Suprapubic skin (tissue), 4 donors: ENCODE data around the gene ABCA7. TPM values are rescaled to one million over a fixed set of nuclear protein-coding genes. Genes with fewer than 3 reads are reported as not detected.
A peak's percentile ranks its signal among the peaks of the same experiment; 100 is the strongest.

Experiments used
- DNase-seq, 2 donors: peaks; one replicate each; pipeline ENCODE4 v3.0.0-alpha.2; 2019; ENCODE audit warnings: low spot score in 2 of 2
- H3K27ac ChIP-seq: fragments of 200-600 bp; sonication (generic); one replicate; pipeline ENCODE4 v1.5.1; 2019
- H3K27me3 ChIP-seq: fragments of 200-600 bp; sonication (generic); one replicate; pipeline ENCODE4 v1.5.1; 2019
- H3K36me3 ChIP-seq: fragments of 200-600 bp; sonication (generic); one replicate; pipeline ENCODE4 v1.5.1; 2019
- H3K4me1 ChIP-seq: fragments of 200-600 bp; sonication (generic); one replicate; pipeline ENCODE4 v1.5.1; 2019
- H3K4me3 ChIP-seq: fragments of 200-600 bp; sonication (generic); one replicate; pipeline ENCODE4 v1.5.1; 2019; ENCODE audit warnings: mild to moderate bottlenecking
- H3K9me3 ChIP-seq: fragments of 200-600 bp; sonication (generic); one replicate; pipeline ENCODE4 v1.5.1; 2019
- EP300 ChIP-seq: sonication (generic); formaldehyde crosslinking; IDR thresholded peaks from one replicate; pipeline ENCODE4 v1.6.1; 2017; ENCODE audit warnings: antibody characterized with exemption
- POLR2A ChIP-seq, 2 donors: fragments of 450-650 bp; IDR thresholded peaks; one replicate each; pipeline ENCODE4 v1.6.1; 2017; ENCODE audit warnings: antibody characterized with exemption in 2 of 2, mild to moderate bottlenecking in 2 of 2, moderate library complexity in 2 of 2
- POLR2AphosphoS5 ChIP-seq, 3 donors: sonication (generic); formaldehyde crosslinking; IDR thresholded peaks; one replicate each; pipeline ENCODE4 v1.6.1; 2017; ENCODE audit warnings: antibody characterized with exemption in 3 of 3
- WGBS: methylation state at CpG from one replicate; pipeline ENCODE4 v1.1.5; 2018; 5-methylcytosine and 5-hydroxymethylcytosine counted together
- total RNA-seq, 4 donors: library from RNA; depleted of rRNA; stranded (reverse); fragments of >200 nt; gene quantifications; one replicate each; pipeline ENCODE4 v1.1.0, GENCODE V29; 2016
- TF ChIP-seq, protein P1 (sequence below), 2 donors: fragments of 200-600 bp in 1 of 2; fragments of 450-650 bp in 1 of 2; sonication (generic) in 1 of 2; IDR thresholded peaks; one replicate each; pipeline ENCODE4 v1.5.1; 2016 to 2019; ENCODE audit warnings: antibody characterized with exemption in 2 of 2, mild to moderate bottlenecking in 1 of 2, moderate library complexity in 1 of 2

ABCA7 gene
- total RNA-seq, 4 donors from 2014 or later: 29.8 to 97.6 (median 47.5) TPM

DNA sequence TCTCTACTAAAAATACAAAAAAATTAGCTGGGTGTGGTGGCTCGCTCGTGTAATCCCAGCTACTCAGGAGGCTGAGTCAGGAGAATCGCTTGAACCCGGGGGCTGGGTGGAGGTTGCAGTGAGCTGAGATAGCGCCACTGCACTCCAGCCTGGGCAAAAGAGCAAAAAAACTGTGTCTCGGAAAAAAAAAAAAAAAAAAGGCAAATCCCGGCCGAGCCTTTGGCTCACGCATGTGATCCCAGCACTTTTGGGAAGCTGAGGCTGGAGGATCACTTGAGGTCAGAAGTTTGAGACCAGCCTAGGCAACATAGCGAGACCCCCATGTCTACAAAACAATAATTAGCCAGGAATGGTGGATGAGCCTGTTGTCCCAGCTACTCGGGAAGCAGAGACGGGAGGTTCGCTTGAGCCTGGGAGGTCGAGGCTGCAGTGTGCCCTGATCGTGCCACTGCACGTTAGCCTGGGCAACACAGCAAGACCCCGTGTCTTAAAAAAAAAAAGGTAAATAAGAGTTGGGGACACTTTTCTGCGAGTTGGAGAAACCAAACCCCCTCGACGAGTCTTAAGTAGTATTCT, 63.3 kb downstream of the ABCA7 start:
- DNase-seq: no peak
- Histone ChIP-seq H3K27me3 (no peaks in the 10 kb centered on the region), H3K36me3 (peaks cover 25% of the 10 kb centered on the region), H3K9me3 (no peaks in the 10 kb centered on the region), H3K4me3 (peak overlapping the region; percentile 93), H3K27ac (peak overlapping the region; percentile 100), H3K4me1 (peaks cover 84% of the 10 kb centered on the region)
- TF ChIP-seq POLR2A (IDR thresholded peaks at IDR 0.05): peak in 1 of 2 donors; percentile 65
- no peak for TF ChIP-seq EP300
- 23% methylated on average over 20 of the region's 20 CpGs for WGBS

DNA sequence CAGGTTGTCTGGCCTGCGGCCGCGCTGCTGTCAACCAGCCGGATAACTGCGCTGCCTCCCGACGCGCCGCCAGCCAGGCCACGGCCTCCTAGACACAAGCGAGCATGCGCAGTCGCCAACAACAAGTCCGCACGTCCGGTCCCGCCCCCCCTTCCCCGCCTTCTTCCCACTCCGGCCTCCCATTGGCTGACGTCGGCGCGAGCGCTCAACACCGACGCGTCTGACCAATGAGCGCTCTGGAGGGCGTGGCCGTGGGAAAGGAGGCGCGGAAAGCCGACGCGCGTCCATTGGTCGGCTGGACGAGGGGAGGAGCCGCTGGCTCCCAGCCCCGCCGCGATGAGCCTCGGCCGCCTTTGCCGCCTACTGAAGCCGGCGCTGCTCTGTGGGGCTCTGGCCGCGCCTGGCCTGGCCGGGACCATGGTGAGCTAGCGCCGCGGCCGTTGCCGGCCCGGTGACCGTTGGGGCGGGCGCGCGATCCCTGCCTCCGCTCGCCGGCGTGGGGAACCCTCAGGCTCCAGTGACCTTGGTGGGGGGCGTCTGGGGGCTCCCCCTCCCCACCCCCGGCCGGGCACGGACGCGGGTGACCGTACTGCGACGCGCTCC, 63.9 kb downstream of the ABCA7 start, which contains the start of gene GPX4:
Gene GPX4, plus strand, starts transcription at position 287 of the 603 bp plus-strand sequence. Its CDS starts 50 bp downstream, at position 337.
- peaks cover 30% of the 10 kb centered on the region for H3K36me3 ChIP-seq
- WGBS: under 1% methylated on average over 27 of the region's 75 CpGs
- DNase-seq: peak; percentile 100
- peak within 1 kb of the TSS; percentile 93 for H3K4me3 ChIP-seq
- no peak for TF ChIP-seq EP300
- peak in 1 of 2 donors; percentile 95 for TF ChIP-seq POLR2A (IDR thresholded peaks at IDR 0.05)
- TF ChIP-seq POLR2AphosphoS5 (IDR thresholded peaks at IDR 0.05): peak in 2 of 3 donors; percentile 78 to 79
- H3K27me3 ChIP-seq: no peaks in the 10 kb centered on the region
- H3K27ac ChIP-seq: peak within 1 kb of the TSS; percentile 100
- H3K4me1 ChIP-seq: peaks cover 78% of the 10 kb centered on the region
- no peaks in the 10 kb centered on the region for H3K9me3 ChIP-seq

DNA sequence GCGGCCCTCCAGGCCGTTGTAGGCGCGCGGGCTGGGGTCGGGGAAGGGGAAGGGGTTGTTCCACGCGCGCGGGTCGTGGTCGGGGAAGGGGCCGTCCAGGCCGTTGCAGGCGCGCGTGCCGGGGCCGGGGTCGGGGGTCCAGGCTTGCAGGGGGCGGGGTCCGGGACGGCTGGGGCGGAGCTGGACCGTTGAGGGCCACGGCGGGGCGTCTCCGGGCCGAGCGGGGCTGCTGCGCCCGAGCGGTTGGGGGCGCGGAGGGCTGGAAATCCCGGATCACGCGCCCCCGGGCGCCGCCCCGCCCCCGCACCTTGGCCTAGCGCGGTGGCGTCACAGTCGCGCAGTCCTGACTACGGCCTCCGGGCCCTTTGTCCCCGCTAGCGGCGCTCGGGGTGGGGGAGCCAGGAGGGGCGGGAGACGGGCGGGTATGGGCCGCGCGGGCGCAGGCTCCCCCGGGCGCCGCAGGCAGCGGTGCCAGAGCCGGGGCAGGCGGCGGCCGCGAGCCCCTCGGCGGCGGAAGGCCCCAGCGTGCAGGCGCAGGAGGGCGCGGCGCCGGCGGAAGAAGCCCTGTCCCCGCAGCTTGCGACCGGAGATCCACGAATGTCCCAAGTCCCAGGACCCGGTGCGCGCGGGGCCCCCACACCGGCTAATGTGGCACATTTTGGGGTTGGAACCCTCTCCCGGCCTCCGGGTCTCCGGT, 64.6 kb downstream of the ABCA7 start:
- Histone ChIP-seq H3K4me3 (peak overlapping the region; percentile 93), H3K27ac (peak overlapping the region; percentile 100), H3K36me3 (peaks cover 37% of the 10 kb centered on the region), H3K4me1 (peaks cover 72% of the 10 kb centered on the region), H3K9me3 (no peaks in the 10 kb centered on the region), H3K27me3 (no peaks in the 10 kb centered on the region)
- no CpG with 5 or more reads among the region's 93 CpGs for WGBS
- TF ChIP-seq POLR2A (IDR thresholded peaks at IDR 0.05): peak in 1 of 2 donors; percentile 17
- TF ChIP-seq, protein P1, sequence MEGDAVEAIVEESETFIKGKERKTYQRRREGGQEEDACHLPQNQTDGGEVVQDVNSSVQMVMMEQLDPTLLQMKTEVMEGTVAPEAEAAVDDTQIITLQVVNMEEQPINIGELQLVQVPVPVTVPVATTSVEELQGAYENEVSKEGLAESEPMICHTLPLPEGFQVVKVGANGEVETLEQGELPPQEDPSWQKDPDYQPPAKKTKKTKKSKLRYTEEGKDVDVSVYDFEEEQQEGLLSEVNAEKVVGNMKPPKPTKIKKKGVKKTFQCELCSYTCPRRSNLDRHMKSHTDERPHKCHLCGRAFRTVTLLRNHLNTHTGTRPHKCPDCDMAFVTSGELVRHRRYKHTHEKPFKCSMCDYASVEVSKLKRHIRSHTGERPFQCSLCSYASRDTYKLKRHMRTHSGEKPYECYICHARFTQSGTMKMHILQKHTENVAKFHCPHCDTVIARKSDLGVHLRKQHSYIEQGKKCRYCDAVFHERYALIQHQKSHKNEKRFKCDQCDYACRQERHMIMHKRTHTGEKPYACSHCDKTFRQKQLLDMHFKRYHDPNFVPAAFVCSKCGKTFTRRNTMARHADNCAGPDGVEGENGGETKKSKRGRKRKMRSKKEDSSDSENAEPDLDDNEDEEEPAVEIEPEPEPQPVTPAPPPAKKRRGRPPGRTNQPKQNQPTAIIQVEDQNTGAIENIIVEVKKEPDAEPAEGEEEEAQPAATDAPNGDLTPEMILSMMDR (IDR thresholded peaks at IDR 0.05): no peak
- DNase-seq: peak in 1 of 2 donors; percentile 88

- H3K27me3 ChIP-seq: no peaks in the 10 kb centered on the region
- 28% methylated on average over 33 of the region's 69 CpGs for WGBS
- peak overlapping the region; percentile 93 for H3K4me3 ChIP-seq
- H3K27ac ChIP-seq: peak overlapping the region; percentile 100
- peaks cover 66% of the 10 kb centered on the region for H3K4me1 ChIP-seq
- H3K36me3 ChIP-seq: peaks cover 45% of the 10 kb centered on the region
- no peak for DNase-seq
- no peaks in the 10 kb centered on the region for H3K9me3 ChIP-seq
- TF ChIP-seq POLR2A (IDR thresholded peaks at IDR 0.05) (no peak), EP300 (no peak), POLR2AphosphoS5 (IDR thresholded peaks at IDR 0.05) (peak in 1 of 3 donors; percentile 34)
- TF ChIP-seq, protein P1 (IDR thresholded peaks at IDR 0.05): no peak
Measured at GRCh38 chr19:1105008-1105872, 65.3 kb downstream of the ABCA7 start.

- peak overlapping the region; percentile 93 for H3K4me3 ChIP-seq
- peaks cover 54% of the 10 kb centered on the region for H3K36me3 ChIP-seq
- H3K27ac ChIP-seq: peak overlapping the region; percentile 100
- no peak for DNase-seq
- TF ChIP-seq EP300 (no peak), POLR2A (IDR thresholded peaks at IDR 0.05) (no peak), POLR2AphosphoS5 (IDR thresholded peaks at IDR 0.05) (no peak)
- TF ChIP-seq, protein P1 (IDR thresholded peaks at IDR 0.05): no peak
- WGBS: 96% methylated on average over 6 of the region's 32 CpGs
- H3K4me1 ChIP-seq: peaks cover 63% of the 10 kb centered on the region
- H3K27me3 ChIP-seq: no peaks in the 10 kb centered on the region
- no peaks in the 10 kb centered on the region for H3K9me3 ChIP-seq
Measured at GRCh38 chr19:1105873-1106840, 66.2 kb downstream of the ABCA7 start.
